NCI-H510A (cell line): ENCODE measurements around the gene ERBB4.
"Not testable (repeated sequence)": the region's sequence is repeated elsewhere in the genome, so short reads cannot be mapped to it uniquely, and the experiment has no call there.

ENCODE experiments used
- DNase-seq: peaks from one replicate; lab custom pipeline; 2025; lab: John Stamatoyannopoulos, UW

Gene ERBB4

DNA sequence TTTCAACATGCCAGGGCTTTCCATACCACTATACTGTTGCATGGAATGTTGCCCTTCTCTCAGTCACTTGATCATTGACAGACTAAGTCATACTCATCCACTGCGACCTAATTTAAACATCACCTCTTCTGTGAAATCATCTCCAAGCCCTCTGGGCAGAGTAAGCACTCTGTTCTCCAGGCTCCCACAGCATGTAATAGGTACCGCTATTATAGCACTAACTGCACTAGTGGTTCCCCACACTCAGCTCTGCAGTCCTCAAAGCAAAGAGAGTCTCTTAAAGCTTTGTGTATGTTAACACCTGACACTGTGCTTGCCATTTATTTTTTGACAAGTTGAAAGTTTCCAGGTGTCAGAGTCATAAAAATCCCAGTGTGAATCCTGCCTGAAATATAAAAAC lies 947.2 kb downstream of the ERBB4 start:
- no peak for DNase-seq

DNA sequence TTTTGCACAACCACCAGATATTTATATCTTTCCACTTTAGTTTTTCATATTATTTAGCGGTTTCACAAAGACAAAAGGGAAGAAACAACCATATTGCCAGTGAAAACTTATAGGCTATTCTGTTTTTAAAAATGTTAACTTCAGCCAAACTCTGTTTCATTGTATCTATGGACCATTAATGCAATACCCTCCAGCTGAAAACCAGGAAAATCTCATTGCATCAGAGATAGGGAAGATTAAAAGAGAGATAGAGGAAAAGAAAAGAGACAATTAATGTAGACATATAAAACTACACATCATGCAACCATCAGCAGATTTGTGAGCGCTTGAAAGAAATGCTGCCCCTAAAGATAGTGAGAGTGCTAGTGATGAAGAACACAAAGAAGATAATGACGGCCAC lies 970.2 kb downstream of the ERBB4 start:
- no peak for DNase-seq

DNA sequence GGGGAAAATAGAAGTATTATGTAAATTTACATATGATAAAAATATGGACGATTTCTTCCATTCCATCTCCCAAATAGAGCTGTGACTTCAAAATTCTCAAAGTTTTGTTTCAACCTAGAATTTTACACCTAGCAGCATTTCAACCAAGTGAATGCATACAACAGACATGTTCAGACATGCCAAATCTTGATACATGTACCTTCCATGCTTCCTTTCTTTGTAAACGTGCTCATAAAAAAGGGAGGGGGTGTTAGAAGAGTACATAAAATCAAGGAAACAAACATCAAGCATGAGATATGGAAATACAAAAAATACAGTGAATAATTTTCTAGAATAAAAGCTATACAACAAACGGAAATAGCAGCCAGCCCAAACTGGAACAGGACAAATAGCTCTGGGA lies 974.2 kb downstream of the ERBB4 start:
- no peak for DNase-seq

- no peak for DNase-seq
Observed at GRCh38 chr2:211545582-211545981, 993.0 kb downstream of the ERBB4 start.

DNA sequence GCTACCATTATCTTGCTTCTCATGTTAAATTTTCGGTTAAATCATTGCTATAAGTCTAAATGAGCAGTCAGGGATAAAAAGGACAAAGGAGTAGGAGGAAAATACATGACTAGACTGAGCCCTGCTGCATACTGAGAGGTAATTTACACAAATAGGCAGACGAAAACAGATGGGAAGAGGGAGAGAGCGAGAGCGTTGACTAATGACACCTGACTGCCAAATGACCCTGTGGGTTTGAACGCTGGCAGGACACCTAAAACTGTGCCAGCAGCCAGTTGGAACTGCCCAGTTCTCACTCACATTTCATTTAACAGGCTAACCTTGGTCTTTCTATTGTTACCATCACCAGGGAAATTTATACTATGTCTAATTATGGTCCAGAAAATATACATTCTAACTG lies 1004.0 kb downstream of the ERBB4 start:
- no peak for DNase-seq

DNA sequence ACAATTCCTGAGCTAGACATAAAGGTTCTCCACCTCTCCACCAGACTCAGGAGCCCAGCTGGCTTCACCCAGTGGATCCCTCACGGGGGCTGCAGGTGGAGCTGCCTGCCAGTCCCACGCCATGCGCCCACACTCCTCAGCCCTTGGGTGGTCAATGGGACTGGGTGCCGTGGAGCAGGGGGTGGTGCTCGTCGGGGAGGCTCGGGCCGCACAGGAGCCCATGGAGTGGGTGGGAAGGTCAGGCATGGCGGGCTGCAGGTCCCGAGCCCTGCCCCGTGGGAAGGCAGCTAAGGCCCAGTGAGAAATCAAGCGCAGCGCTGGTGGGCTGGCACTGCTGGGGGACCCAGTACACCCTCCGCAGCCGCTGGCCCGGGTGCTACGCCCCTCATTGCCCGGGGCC lies 1014.4 kb downstream of the ERBB4 start:
- not testable (repeated sequence) for DNase-seq

- DNase-seq: no peak
Observed at GRCh38 chr2:211516537-211516936, 1022.1 kb downstream of the ERBB4 start.

DNA sequence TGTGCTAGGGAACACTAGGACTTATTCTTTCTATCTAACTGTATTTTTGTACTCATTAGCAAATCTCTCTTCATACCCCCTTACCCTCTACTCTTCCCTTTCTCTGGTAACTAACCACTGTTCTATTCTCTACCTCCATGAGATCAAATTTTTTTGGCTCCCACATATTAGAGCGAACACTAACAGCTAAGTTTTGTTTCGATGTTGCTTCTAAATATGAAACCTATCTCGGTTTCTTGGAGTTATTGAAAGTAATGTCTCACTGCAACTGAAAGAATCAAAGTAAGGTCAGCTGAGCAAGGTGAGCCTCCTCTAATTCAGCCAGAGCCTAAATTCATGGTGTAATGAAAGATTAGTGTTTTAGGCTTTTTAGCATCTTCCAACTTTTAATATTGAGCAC lies 1024.6 kb downstream of the ERBB4 start:
- DNase-seq: no peak

DNA sequence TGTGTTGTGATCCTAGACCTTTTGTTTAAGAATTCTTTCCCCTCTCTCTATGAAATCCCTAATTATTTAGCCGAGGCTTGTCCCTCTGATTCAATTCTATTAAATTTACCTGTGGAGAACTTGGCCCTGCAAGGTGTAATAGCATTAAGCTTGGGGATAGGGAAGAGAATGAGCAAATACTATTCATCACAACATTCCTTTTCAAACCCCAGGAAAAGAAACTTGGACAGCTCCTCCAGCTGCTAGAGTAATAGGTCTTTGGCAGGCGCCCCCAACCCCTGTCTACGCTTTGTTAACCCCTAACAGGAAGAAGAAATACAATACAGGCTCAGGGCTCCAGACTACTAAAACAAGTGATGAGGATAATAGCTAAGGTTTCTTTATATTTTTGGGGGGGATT lies 1025.2 kb downstream of the ERBB4 start:
- DNase-seq: no peak

- no peak for DNase-seq
Observed at GRCh38 chr2:211512806-211513205, 1025.8 kb downstream of the ERBB4 start.

DNA sequence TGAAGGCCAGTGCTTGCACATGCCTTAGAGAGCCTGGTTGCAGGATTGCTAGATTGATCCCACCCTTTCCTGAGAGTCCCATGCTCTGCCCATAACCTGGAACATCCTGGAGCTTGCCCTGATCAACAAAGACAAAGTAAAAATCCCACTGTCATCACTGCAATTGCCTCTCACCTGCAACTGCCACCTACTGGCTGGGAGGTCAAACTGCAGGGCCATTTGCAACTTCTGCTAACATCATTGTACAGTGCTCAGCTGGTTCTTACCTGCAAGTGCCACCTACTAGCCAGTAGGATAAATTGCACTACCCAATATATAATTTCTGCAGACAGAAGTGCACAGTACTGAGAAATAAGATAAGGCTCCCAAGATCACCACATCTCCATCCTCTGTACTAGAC lies 1034.7 kb downstream of the ERBB4 start:
- no peak for DNase-seq

DNA sequence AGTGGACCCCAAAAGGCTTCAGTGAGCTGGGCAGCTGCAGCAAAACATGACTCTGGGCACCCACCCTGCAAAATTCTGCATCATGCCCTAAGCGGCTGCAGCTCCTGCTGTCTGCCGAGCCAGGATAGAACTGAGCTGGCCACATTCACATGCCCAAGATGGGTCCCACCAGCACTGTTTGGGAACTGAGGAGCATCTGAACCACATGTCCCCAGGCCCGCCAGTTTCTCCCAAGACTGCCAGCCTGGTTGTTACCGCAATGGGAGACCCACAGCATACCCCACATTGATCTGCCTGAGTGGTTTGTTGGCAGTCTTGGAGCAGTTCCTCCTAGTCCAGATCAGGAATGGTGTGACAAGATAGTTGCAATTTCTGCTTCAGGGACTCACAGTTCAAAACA lies 1035.4 kb downstream of the ERBB4 start:
- no peak for DNase-seq

- no peak for DNase-seq
Observed at GRCh38 chr2:211498551-211499205, 1039.9 kb downstream of the ERBB4 start.

DNA sequence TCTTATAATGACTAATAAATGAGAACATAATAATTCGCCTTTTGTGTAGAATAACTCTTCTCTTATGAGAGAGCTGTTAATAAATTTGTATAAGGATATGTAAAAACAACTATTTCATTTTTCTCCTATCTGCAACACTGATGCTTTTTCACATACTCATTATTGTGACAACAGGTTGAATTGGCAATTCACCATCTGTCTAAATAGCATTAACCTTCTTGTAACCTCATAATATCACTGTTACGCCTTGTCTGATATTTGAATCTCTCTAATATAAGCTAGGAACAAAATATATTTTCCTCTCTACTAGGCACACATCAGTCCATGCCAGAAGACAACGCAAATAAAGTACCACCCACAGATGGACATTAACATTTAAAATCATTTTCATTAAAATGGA lies 1043.3 kb downstream of the ERBB4 start:
- no peak for DNase-seq

DNA sequence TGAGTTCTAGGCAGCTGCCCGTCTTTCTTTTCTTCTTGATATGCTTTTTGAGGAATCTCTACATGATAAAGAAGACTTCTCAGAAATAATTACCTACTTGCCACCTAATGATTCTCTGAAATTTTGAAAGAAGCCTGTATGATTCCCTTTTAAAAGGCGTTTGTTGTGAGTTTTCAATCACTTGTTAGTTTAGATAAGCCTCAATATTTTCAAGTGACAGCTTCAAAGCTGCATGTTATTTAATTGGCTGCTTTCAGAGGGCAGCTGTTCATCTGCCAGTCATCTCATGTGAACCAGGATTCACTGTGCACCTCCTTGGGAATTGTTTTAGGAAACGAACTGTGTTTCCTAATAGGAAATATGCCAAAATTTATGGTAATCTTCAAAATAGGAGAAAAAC lies 1044.1 kb downstream of the ERBB4 start:
- DNase-seq: no peak

GRCh38 chr2:211494085-211494484 lies 1044.5 kb downstream of the ERBB4 start:
- DNase-seq: no peak

- no peak for DNase-seq
Observed at GRCh38 chr2:211487733-211488132, 1050.9 kb downstream of the ERBB4 start.

- DNase-seq: no peak
Observed at GRCh38 chr2:211479536-211480150, 1059.0 kb downstream of the ERBB4 start.

DNA sequence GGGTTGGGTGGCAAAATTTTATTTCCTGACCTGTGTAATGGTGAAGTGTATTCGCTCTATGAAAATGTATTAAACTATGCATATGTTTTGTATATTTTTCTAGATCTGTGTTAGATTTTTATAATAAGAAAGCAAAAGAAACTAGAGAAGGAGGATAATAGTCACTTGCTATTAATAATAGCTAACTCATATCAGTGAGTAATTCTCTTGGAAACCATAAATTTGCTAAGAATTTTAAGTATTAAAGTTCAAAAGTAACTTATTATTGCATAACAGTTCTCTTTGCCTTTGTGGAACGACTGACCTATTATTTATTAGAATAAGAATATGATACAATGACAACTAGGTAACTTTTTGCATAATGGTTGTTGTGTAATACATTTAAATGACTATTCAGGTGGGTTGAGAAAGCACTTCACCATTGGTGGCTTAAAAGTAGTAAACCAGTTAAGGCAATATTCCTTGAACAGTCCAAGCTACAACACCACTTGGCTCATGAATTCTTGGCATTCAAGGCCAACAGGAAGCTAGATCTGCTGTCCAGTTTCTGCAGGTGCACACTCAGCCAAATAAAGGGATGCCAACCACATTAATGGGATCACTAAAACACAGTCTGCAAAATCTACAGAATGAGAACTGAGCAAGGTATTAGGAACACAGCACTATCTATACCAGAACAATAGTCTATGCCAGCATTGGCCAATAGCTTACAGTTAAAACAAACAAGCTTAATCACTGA lies 1060.9 kb downstream of the ERBB4 start:
- no peak for DNase-seq

DNA sequence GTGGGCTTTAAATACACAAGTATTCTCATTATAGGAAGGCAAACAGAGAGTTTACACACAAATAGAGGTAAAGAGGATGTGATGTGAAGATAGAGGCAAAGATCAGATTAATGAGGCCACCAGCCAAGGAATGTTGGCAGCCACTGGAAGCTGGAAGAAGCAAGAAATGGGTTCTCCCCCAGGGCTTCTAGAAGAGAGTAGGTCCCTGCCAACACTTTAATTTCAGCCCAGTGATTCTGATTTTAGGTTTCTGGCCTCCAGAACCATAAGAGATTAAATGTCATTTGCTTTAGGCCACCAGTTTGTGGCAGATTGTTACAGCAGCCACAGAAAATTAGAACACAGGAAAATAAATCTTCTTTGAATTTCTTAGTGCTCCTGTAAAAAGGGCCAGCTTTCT lies 1065.5 kb downstream of the ERBB4 start:
- DNase-seq: no peak

DNA sequence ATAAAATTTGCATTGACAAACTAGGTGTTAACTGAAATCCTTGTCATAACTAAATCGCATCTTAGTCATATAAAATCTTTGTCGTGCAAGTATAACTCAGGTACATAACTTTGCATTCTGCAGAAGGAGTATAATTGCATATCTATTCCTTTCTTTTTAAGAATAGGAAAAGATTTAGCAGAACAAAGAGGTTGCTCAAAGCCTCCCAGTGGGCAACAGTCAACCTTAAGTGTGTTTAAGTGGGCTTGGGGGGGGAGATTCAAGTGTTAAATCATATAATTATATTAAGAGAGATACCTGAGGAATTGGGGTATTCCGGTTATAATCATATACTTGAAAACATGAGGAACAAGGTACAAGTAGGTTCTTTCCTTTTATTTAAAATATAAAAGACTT lies 1068.9 kb downstream of the ERBB4 start:
- no peak for DNase-seq

GRCh38 chr2:211468877-211469663 lies 1069.5 kb downstream of the ERBB4 start:
- no peak for DNase-seq

GRCh38 chr2:211468217-211468616 lies 1070.4 kb downstream of the ERBB4 start:
- no peak for DNase-seq
